Astrocyte of the cerebellum (primary cell): ENCODE measurements around the gene GRIP1.

ENCODE experiments used
- DNase-seq: peaks from one replicate; pipeline ENCODE4 v3.0.0-alpha.2; 2011; ENCODE audit warnings: low read depth
- H3K4me3 ChIP-seq: 2 replicates; pipeline ENCODE4 v1.5.1; 2011; ENCODE audit warnings: mild to moderate bottlenecking, low read depth, low read length, moderate library complexity
- CTCF ChIP-seq: IDR thresholded peaks from 2 replicates; pipeline ENCODE4 v1.5.1; 2012; ENCODE audit warnings: low read length, low read depth, moderate library complexity, mild to moderate bottlenecking; ENCODE audit errors: missing control alignments
- in situ Hi-C: cut with HindIII; loops from 2 replicates; pipeline ENCODE4 v1.10.0; 2017; ENCODE audit warnings: low sequenced_read_pairs

GRIP1 gene

DNA sequence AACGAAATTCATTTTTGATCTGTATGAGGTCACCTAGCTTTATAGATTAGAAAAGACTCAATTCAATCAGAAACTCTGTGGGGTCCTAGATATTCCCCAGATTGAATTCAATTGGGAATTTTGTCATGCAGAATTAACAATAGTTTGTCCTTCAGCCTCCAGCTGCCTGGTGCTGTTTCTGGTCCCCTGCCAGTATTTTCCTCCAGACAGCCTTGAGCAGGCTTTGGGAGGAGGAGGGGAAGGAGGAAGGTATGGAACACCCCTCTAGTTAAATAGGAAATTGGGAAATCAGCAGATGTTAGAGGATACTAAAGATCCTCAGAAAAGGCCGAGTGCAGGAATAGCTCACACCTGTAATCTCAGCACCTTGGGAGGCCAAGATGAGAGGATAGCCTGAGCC is 10.6 kb downstream of the GRIP1 start:
- in situ Hi-C loops, result no loop called here
- no peak overlapping the region for H3K4me3 ChIP-seq
- DNase-seq, result no peak
- no peak for TF ChIP-seq CTCF

DNA sequence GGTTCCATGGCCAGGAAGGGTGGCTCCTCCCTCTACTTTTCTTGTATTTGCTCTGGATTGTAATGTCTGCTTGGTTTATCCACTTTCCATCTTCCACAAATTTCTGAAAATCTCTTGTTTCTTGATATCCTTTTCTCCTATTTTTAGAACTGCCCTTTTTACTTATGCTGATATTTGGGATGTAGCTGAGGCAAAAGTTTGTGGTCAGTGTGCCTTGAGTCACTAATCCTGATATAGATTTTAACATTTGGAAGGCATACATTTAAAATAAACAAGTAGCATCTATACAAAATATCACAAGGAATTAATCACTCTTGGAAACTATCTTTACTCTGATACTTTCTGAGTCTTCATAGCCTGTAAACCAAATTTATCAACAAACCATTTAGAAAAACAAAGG is 11.0 kb downstream of the GRIP1 start:
- TF ChIP-seq CTCF, result no peak
- DNase-seq, result no peak
- no peak overlapping the region for H3K4me3 ChIP-seq
- in situ Hi-C loops, result no loop called here

- TF ChIP-seq CTCF, result no peak
- no peak for DNase-seq
- in situ Hi-C loops, result no loop called here
- no peak overlapping the region for H3K4me3 ChIP-seq
Measured at GRCh38 chr12:66666481-66666880, 12.4 kb downstream of the GRIP1 start.

DNA sequence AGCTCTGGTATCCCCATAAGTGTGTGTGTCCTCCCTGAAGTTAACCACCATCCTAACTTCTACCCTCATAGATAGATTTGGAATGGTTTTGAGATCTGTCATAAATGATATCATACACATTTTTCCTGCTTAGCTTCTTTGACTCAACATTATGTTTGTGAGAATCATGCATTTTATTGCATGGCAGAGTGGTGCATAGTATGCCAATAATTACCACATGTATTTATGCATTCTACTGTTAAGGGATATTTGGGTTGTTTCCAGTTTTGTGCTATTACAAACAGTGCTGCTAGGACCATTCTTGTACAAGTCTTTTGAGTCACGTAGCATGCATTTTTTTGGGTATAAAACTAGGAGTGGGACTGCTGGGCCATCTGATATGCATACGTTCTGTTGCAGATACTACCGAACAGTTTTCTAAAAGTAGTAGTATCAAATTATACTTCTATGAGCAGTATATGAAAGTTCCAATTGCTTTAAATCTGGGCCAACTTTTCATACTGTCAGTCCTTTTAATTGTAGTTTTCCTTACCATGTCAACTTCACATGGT is 13.4 kb downstream of the GRIP1 start:
- DNase-seq, result no peak
- in situ Hi-C loops, result no loop called here
- no peak for TF ChIP-seq CTCF
- no peak overlapping the region for H3K4me3 ChIP-seq

DNA sequence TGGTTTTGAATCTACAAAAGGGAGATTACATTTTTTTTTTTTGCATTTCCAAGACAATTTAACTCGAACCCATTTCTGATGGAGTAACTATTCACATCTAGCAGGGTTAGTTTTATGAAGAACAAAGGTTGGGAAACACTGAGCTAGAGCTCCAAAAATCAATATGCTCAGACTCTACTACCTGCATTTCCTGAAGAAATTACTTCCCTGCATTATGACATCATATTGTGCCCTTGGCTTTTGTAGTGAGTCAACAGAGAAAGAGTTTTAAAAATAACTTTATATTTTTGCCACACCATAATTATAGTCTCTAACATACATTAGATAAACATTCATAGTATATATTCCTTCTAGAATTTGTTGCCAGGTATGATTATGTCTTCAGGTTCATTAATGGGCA is 14.8 kb downstream of the GRIP1 start:
- DNase-seq, result no peak
- in situ Hi-C loops, result no loop called here
- no peak overlapping the region for H3K4me3 ChIP-seq
- no peak for TF ChIP-seq CTCF

- no peak for DNase-seq
- no peak for TF ChIP-seq CTCF
- in situ Hi-C loops, result no loop called here
- no peak overlapping the region for H3K4me3 ChIP-seq
Measured at GRCh38 chr12:66663611-66664010, 15.3 kb downstream of the GRIP1 start.

GRCh38 chr12:66662729-66663128 is 16.1 kb downstream of the GRIP1 start:
- H3K4me3 ChIP-seq, result no peak overlapping the region
- peak; percentile 42 for DNase-seq
- in situ Hi-C loops, result no loop called here
- no peak for TF ChIP-seq CTCF
